SHP77 treated with DMSO at 0.1 percent for 48 hours (cell line): Measurements from ENCODE around the gene SLC25A25.

Experiments used
- DNase-seq: peaks from one replicate; lab custom pipeline; 2025; lab: John Stamatoyannopoulos, UW

Gene SLC25A25

GRCh38 chr9:128145536-128145935, 77.5 kb downstream of the SLC25A25 start:
- no peak for DNase-seq

GRCh38 chr9:128145951-128146351, 77.9 kb downstream of the SLC25A25 start:
- no peak for DNase-seq

GRCh38 chr9:128146591-128147120, 78.6 kb downstream of the SLC25A25 start:
- DNase-seq, result no peak

GRCh38 chr9:128148509-128149000, 80.5 kb downstream of the SLC25A25 start:
- no peak for DNase-seq

- no peak for DNase-seq
Measured at GRCh38 chr9:128149001-128149701, 81.1 kb downstream of the SLC25A25 start, which contains the start of gene LCN2. LCN2 (plus strand) TSS chr9:128149453; CDS start chr9:128149526, 73 bp downstream.

GRCh38 chr9:128149951-128150593, 82.0 kb downstream of the SLC25A25 start:
- no peak for DNase-seq

- DNase-seq, result no peak
Measured at GRCh38 chr9:128150594-128151308, 82.7 kb downstream of the SLC25A25 start.

GRCh38 chr9:128151309-128152132, 83.5 kb downstream of the SLC25A25 start:
- DNase-seq, result no peak

- DNase-seq, result no peak
Measured at GRCh38 chr9:128152133-128153059, 84.4 kb downstream of the SLC25A25 start.

- DNase-seq, result no peak
Measured at GRCh38 chr9:128153060-128153946, 85.3 kb downstream of the SLC25A25 start.

GRCh38 chr9:128153947-128154695, 86.1 kb downstream of the SLC25A25 start:
- DNase-seq, result no peak

- no peak for DNase-seq
Measured at GRCh38 chr9:128155736-128156500, 87.9 kb downstream of the SLC25A25 start.
